ENCODE measurements around the gene DIABLO.

The DIABLO gene

GRCh38 chr12:122235741-122236140, 9.9 kb upstream of the DIABLO start:
- Histone ChIP-seq H3K9ac (ENCODE audit: low read depth, low read length) (no peak overlapping the region), H3K9me3 (ENCODE audit: control insufficient read depth, insufficient read depth, low read length) (no peaks in the 10 kb centered on the region), H3K36me3 (ENCODE audit: insufficient read depth, low read length) (no peaks in the 10 kb centered on the region)

GRCh38 chr12:122232691-122233090, 6.8 kb upstream of the DIABLO start:
- Histone ChIP-seq H3K9ac (ENCODE audit: low read depth, low read length) (no peak overlapping the region), H3K4me1 (ENCODE audit: insufficient read depth, low read length) (no peaks in the 10 kb centered on the region), H3K9me3 (ENCODE audit: control insufficient read depth, insufficient read depth, low read length) (no peaks in the 10 kb centered on the region), H3K36me3 (ENCODE audit: insufficient read depth, low read length) (no peaks in the 10 kb centered on the region)

More at GRCh38 chr12:122235741-122236140, 9.9 kb upstream of the DIABLO start:
- no peaks in the 10 kb centered on the region for H3K4me1 ChIP-seq (ENCODE audit: insufficient read depth, low read length)

- Histone ChIP-seq H3K4me1 (ENCODE audit: insufficient read depth, low read length) (no peaks in the 10 kb centered on the region), H3K9me3 (ENCODE audit: control insufficient read depth, insufficient read depth, low read length) (no peaks in the 10 kb centered on the region), H3K36me3 (ENCODE audit: insufficient read depth, low read length) (no peaks in the 10 kb centered on the region), H3K9ac (ENCODE audit: low read depth, low read length) (no peak overlapping the region)
Measured at GRCh38 chr12:122230798-122231197, 4.9 kb upstream of the DIABLO start.

- H3K4me1 ChIP-seq (ENCODE audit: insufficient read depth, low read length): peaks cover 7% of the 10 kb centered on the region
- no peaks in the 10 kb centered on the region for H3K9me3 ChIP-seq (ENCODE audit: control insufficient read depth, insufficient read depth, low read length)
- no peak overlapping the region for H3K9ac ChIP-seq (ENCODE audit: low read depth, low read length)
- H3K36me3 ChIP-seq (ENCODE audit: insufficient read depth, low read length): no peaks in the 10 kb centered on the region
Measured at GRCh38 chr12:122228092-122228491, 2.2 kb upstream of the DIABLO start.

GRCh38 chr12:122227341-122227740, 1.5 kb upstream of the DIABLO start:
- Histone ChIP-seq H3K4me1 (ENCODE audit: insufficient read depth, low read length) (peaks cover 7% of the 10 kb centered on the region), H3K9ac (ENCODE audit: low read depth, low read length) (no peak overlapping the region), H3K36me3 (ENCODE audit: insufficient read depth, low read length) (no peaks in the 10 kb centered on the region), H3K9me3 (ENCODE audit: control insufficient read depth, insufficient read depth, low read length) (no peaks in the 10 kb centered on the region)

GRCh38 chr12:122226366-122227125, 694 bp upstream of the DIABLO start:
- Histone ChIP-seq H3K9ac (ENCODE audit: low read depth, low read length) (peak overlapping the region; percentile 25; the same call in 1 of the 2 replicates), H3K4me1 (ENCODE audit: insufficient read depth, low read length) (peaks cover 7% of the 10 kb centered on the region), H3K36me3 (ENCODE audit: insufficient read depth, low read length) (peaks cover 3% of the 10 kb centered on the region; the same call in 1 of the 2 replicates), H3K9me3 (ENCODE audit: control insufficient read depth, insufficient read depth, low read length) (no peaks in the 10 kb centered on the region)

- Histone ChIP-seq H3K4me1 (ENCODE audit: insufficient read depth, low read length) (no peaks in the 10 kb centered on the region), H3K9me3 (ENCODE audit: control insufficient read depth, insufficient read depth, low read length) (no peaks in the 10 kb centered on the region), H3K36me3 (ENCODE audit: insufficient read depth, low read length) (peaks cover 50% of the 10 kb centered on the region), H3K9ac (ENCODE audit: low read depth, low read length) (no peak overlapping the region)
Measured at GRCh38 chr12:122216445-122216844, 9.4 kb downstream of the DIABLO start.

GRCh38 chr12:122215771-122216170, 10.1 kb downstream of the DIABLO start:
- H3K9ac ChIP-seq (ENCODE audit: low read depth, low read length): no peak overlapping the region
- H3K4me1 ChIP-seq (ENCODE audit: insufficient read depth, low read length): no peaks in the 10 kb centered on the region
- peaks cover 49% of the 10 kb centered on the region for H3K36me3 ChIP-seq (ENCODE audit: insufficient read depth, low read length)
- no peaks in the 10 kb centered on the region for H3K9me3 ChIP-seq (ENCODE audit: control insufficient read depth, insufficient read depth, low read length)

- Histone ChIP-seq H3K9ac (ENCODE audit: low read depth, low read length) (no peak overlapping the region), H3K36me3 (ENCODE audit: insufficient read depth, low read length) (peaks cover 18% of the 10 kb centered on the region)
Measured at GRCh38 chr12:122208073-122208820, 17.6 kb downstream of the DIABLO start.

GRCh38 chr12:122207391-122207790, 18.5 kb downstream of the DIABLO start:
- H3K36me3 ChIP-seq (ENCODE audit: insufficient read depth, low read length): peaks cover 15% of the 10 kb centered on the region; the same call in 1 of the 2 replicates
- no peak overlapping the region for H3K9ac ChIP-seq (ENCODE audit: low read depth, low read length)
- peaks cover 7% of the 10 kb centered on the region; the same call in 1 of the 2 replicates for H3K4me1 ChIP-seq (ENCODE audit: insufficient read depth, low read length)
- H3K9me3 ChIP-seq (ENCODE audit: control insufficient read depth, insufficient read depth, low read length): no peaks in the 10 kb centered on the region

More at GRCh38 chr12:122208073-122208820, 17.6 kb downstream of the DIABLO start:
- peaks cover 7% of the 10 kb centered on the region; the same call in 1 of the 2 replicates for H3K4me1 ChIP-seq (ENCODE audit: insufficient read depth, low read length)
- no peaks in the 10 kb centered on the region for H3K9me3 ChIP-seq (ENCODE audit: control insufficient read depth, insufficient read depth, low read length)

- Histone ChIP-seq H3K36me3 (ENCODE audit: insufficient read depth, low read length) (peaks cover 15% of the 10 kb centered on the region; the same call in 1 of the 2 replicates), H3K9ac (ENCODE audit: low read depth, low read length) (no peak overlapping the region), H3K4me1 (ENCODE audit: insufficient read depth, low read length) (peaks cover 7% of the 10 kb centered on the region; the same call in 1 of the 2 replicates), H3K9me3 (ENCODE audit: control insufficient read depth, insufficient read depth, low read length) (no peaks in the 10 kb centered on the region)
Measured at GRCh38 chr12:122206976-122207375, 18.9 kb downstream of the DIABLO start.

- peaks cover 13% of the 10 kb centered on the region; the same call in 1 of the 2 replicates for H3K36me3 ChIP-seq (ENCODE audit: insufficient read depth, low read length)
- no peaks in the 10 kb centered on the region for H3K9me3 ChIP-seq (ENCODE audit: control insufficient read depth, insufficient read depth, low read length)
- H3K9ac ChIP-seq (ENCODE audit: low read depth, low read length): no peak overlapping the region
- peaks cover 7% of the 10 kb centered on the region; the same call in 1 of the 2 replicates for H3K4me1 ChIP-seq (ENCODE audit: insufficient read depth, low read length)
Measured at GRCh38 chr12:122206111-122206881, 19.6 kb downstream of the DIABLO start.

- no peak overlapping the region; the same call in 1 of the 2 replicates for H3K9ac ChIP-seq (ENCODE audit: low read depth, low read length)
- H3K4me1 ChIP-seq (ENCODE audit: insufficient read depth, low read length): peaks cover 7% of the 10 kb centered on the region; the same call in 1 of the 2 replicates
- H3K36me3 ChIP-seq (ENCODE audit: insufficient read depth, low read length): peaks cover 10% of the 10 kb centered on the region; the same call in 1 of the 2 replicates
- H3K9me3 ChIP-seq (ENCODE audit: control insufficient read depth, insufficient read depth, low read length): no peaks in the 10 kb centered on the region
Measured at GRCh38 chr12:122205053-122205925, 20.6 kb downstream of the DIABLO start.
